ENCODE measurements around the gene TMEM132D. TPM values are rescaled to one million over a fixed set of nuclear protein-coding genes. Genes with fewer than 3 reads are reported as not detected.

TMEM132D gene
- total RNA-seq, 1 experiment from 2014 or later: not detected

DNA sequence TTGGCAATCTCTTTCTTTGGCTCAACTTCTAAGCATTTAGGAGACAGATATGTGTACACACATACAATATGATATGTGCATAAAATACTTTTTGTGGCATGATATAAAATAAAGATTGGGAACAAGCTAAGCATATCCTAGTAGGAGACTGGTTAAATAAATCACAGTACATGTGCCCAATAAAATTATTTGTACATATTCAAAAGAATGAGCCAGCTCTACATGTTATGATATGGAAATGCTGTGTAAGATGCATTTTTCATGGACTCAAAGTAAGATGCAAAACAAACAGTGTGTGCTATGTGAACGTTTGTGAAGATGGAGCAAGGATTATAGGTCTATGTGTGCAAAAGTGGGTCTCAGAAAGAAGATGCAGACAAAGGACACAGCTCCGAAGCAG lies 311.4 kb downstream of the TMEM132D start:
- TF ChIP-seq SIN3A (IDR thresholded peaks at IDR 0.05; ENCODE audit: borderline replicate concordance, insufficient read depth, low read depth, low read length): no peak
- TF ChIP-seq TCF7L2 (IDR thresholded peaks at IDR 0.05; ENCODE audit: low read depth, low read length): no peak
- TF ChIP-seq, protein P1, sequence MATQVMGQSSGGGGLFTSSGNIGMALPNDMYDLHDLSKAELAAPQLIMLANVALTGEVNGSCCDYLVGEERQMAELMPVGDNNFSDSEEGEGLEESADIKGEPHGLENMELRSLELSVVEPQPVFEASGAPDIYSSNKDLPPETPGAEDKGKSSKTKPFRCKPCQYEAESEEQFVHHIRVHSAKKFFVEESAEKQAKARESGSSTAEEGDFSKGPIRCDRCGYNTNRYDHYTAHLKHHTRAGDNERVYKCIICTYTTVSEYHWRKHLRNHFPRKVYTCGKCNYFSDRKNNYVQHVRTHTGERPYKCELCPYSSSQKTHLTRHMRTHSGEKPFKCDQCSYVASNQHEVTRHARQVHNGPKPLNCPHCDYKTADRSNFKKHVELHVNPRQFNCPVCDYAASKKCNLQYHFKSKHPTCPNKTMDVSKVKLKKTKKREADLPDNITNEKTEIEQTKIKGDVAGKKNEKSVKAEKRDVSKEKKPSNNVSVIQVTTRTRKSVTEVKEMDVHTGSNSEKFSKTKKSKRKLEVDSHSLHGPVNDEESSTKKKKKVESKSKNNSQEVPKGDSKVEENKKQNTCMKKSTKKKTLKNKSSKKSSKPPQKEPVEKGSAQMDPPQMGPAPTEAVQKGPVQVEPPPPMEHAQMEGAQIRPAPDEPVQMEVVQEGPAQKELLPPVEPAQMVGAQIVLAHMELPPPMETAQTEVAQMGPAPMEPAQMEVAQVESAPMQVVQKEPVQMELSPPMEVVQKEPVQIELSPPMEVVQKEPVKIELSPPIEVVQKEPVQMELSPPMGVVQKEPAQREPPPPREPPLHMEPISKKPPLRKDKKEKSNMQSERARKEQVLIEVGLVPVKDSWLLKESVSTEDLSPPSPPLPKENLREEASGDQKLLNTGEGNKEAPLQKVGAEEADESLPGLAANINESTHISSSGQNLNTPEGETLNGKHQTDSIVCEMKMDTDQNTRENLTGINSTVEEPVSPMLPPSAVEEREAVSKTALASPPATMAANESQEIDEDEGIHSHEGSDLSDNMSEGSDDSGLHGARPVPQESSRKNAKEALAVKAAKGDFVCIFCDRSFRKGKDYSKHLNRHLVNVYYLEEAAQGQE (IDR thresholded peaks at IDR 0.05; ENCODE audit: insufficient read depth in 1 of 2, low read depth in 2 of 2, low read length in 1 of 2): no peak
- TF ChIP-seq POLR2AphosphoS5 (IDR thresholded peaks at IDR 0.05; ENCODE audit: low read depth, low read length): no peak
- TF ChIP-seq, protein P2, sequence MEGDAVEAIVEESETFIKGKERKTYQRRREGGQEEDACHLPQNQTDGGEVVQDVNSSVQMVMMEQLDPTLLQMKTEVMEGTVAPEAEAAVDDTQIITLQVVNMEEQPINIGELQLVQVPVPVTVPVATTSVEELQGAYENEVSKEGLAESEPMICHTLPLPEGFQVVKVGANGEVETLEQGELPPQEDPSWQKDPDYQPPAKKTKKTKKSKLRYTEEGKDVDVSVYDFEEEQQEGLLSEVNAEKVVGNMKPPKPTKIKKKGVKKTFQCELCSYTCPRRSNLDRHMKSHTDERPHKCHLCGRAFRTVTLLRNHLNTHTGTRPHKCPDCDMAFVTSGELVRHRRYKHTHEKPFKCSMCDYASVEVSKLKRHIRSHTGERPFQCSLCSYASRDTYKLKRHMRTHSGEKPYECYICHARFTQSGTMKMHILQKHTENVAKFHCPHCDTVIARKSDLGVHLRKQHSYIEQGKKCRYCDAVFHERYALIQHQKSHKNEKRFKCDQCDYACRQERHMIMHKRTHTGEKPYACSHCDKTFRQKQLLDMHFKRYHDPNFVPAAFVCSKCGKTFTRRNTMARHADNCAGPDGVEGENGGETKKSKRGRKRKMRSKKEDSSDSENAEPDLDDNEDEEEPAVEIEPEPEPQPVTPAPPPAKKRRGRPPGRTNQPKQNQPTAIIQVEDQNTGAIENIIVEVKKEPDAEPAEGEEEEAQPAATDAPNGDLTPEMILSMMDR (IDR thresholded peaks at IDR 0.05): no peak
- ChIA-PET POLR2A (no interaction called here), CTCF (no interaction called here)
- BruUV-seq (replicated peaks): no TSS peak
- Histone ChIP-seq H3K27me3 (ENCODE audit: control insufficient read depth, insufficient read depth, low read length) (no peaks in the 10 kb centered on the region), H3K27ac (ENCODE audit: low read length) (no peak overlapping the region), H3K4me3 (ENCODE audit: low read depth in 2 of 2, low read length in 2 of 2) (no peak overlapping the region), H3K9me3 (ENCODE audit: control insufficient read depth, insufficient read depth, low read depth, low read length) (no peaks in the 10 kb centered on the region), H3K4me1 (ENCODE audit: control insufficient read depth, insufficient read depth, low read length) (no peaks in the 10 kb centered on the region), H3K36me3 (ENCODE audit: control insufficient read depth, insufficient read depth, low read length) (no peaks in the 10 kb centered on the region)
- in situ Hi-C loops (cut with HindIII; ENCODE audit: low pct_unique_long_range_greater_than_20kb, low sequenced_read_pairs): no loop called here
- ATAC-seq (no peak), DNase-seq (ENCODE audit: low read depth, low spot score) (no peak)
- intact Hi-C loops (cut with micrococcal nuclease; ENCODE audit: unreplicated experiment): no loop called here

DNA sequence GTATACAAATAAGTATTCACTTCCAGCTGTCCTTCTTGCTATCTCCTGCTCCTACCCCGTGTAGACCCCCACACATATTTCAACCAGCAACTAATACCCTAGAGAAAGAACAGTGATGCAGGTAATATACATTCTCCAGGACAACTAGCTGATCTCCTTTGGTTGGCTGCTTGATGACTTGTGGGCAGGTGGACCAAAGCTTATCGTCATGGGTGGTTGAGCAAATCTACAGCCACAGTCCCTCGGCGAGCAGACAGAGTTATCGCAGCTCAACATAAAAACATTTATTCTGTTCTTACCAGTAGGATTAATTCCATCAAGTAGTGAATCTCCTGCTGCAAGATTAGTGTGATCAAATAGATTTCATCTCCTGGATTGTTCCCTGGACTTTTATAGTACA lies 314.3 kb downstream of the TMEM132D start:
- POLR2A ChIA-PET: no interaction called here

More for the DNA sequence above, 314.3 kb downstream of the TMEM132D start:
- Histone ChIP-seq H3K4me1 (ENCODE audit: control insufficient read depth, insufficient read depth, low read length) (no peaks in the 10 kb centered on the region), H3K9me3 (ENCODE audit: control insufficient read depth, insufficient read depth, low read depth, low read length) (no peaks in the 10 kb centered on the region), H3K36me3 (ENCODE audit: control insufficient read depth, insufficient read depth, low read length) (no peaks in the 10 kb centered on the region), H3K4me3 (ENCODE audit: low read depth in 2 of 2, low read length in 2 of 2) (no peak overlapping the region), H3K27me3 (ENCODE audit: control insufficient read depth, insufficient read depth, low read length) (no peaks in the 10 kb centered on the region), H3K27ac (ENCODE audit: low read length) (no peak overlapping the region)
- BruUV-seq (replicated peaks): no TSS peak
- TF ChIP-seq, protein P2 (IDR thresholded peaks at IDR 0.05): no peak
- TF ChIP-seq, protein P1 (IDR thresholded peaks at IDR 0.05; ENCODE audit: insufficient read depth in 1 of 2, low read depth in 2 of 2, low read length in 1 of 2): no peak
- TF ChIP-seq TCF7L2 (IDR thresholded peaks at IDR 0.05; ENCODE audit: low read depth, low read length) (no peak), POLR2AphosphoS5 (IDR thresholded peaks at IDR 0.05; ENCODE audit: low read depth, low read length) (no peak), SIN3A (IDR thresholded peaks at IDR 0.05; ENCODE audit: borderline replicate concordance, insufficient read depth, low read depth, low read length) (no peak)
- ATAC-seq (no peak), DNase-seq (ENCODE audit: low read depth, low spot score) (no peak)
- intact Hi-C loops (cut with micrococcal nuclease; ENCODE audit: unreplicated experiment): no loop called here
- CTCF ChIA-PET: no interaction called here
- in situ Hi-C loops (cut with HindIII; ENCODE audit: low pct_unique_long_range_greater_than_20kb, low sequenced_read_pairs): no loop called here
